DOHH2 (cell line): ENCODE results near the gene CYP26B1.

Source experiments
- EZH2phosphoT487 ChIP-seq: fragments of 200-600 bp; sonication (generic); IDR thresholded peaks from 2 replicates; pipeline ENCODE4 v1.6.1; 2017; ENCODE audit warnings: borderline replicate concordance, mild to moderate bottlenecking, antibody characterized with exemption, low read length, moderate library complexity, mixed read lengths
- TF ChIP-seq, protein P1 (sequence below): fragments of 200-600 bp; sonication (generic); IDR thresholded peaks from one replicate; pipeline ENCODE4 v1.5.1; 2014; ENCODE audit warnings: antibody characterized with exemption, mild to moderate bottlenecking, low read depth, low read length; ENCODE audit not compliant: poor library complexity, severe bottlenecking

DNA sequence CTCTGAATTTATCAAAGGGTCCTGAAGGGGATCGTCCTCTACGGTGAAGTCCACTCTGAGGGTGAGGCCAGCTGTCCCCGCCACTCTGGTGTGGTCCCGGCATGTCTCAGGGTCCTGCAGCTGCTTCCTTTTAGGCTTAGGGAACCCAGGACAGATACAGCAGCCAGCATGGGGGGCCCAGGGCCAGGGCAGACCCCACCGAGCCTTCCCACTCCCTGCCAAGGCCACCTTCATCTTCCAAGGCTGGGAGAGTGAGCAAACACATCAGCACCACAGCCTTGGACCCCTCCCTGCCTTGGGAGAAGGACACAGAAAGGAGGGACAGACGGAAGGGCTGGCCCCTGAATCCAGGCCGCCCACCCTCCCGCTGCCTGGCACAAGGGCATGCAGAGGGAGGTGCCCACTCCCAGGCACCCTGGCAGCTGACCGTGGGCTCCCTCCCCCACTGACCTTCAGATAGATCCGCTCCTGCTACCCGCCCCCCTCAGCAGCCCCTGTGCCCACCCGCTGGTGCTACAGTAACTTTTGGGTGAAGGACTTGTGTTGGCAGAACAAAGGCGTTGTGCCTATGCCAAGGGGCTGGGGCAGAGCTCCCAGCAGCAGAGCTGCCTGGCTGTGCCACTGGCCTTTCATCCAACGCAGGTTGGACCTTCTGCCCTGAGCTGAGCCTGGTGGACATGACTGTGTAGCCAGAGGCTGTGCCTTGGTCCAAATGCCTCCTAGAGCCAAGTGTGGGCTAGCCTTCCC lies 7.6 kb downstream of the CYP26B1 start:
- TF ChIP-seq, protein P1, sequence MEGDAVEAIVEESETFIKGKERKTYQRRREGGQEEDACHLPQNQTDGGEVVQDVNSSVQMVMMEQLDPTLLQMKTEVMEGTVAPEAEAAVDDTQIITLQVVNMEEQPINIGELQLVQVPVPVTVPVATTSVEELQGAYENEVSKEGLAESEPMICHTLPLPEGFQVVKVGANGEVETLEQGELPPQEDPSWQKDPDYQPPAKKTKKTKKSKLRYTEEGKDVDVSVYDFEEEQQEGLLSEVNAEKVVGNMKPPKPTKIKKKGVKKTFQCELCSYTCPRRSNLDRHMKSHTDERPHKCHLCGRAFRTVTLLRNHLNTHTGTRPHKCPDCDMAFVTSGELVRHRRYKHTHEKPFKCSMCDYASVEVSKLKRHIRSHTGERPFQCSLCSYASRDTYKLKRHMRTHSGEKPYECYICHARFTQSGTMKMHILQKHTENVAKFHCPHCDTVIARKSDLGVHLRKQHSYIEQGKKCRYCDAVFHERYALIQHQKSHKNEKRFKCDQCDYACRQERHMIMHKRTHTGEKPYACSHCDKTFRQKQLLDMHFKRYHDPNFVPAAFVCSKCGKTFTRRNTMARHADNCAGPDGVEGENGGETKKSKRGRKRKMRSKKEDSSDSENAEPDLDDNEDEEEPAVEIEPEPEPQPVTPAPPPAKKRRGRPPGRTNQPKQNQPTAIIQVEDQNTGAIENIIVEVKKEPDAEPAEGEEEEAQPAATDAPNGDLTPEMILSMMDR = no peak
- no peak for TF ChIP-seq EZH2phosphoT487
